OCI-LY1 (cell line): ENCODE measurements around the gene HAUS8.
"Not testable (repeated sequence)": the region's sequence is repeated elsewhere in the genome, so short reads cannot be mapped to it uniquely, and the experiment has no call there.

Experiments used
- H2AFZ ChIP-seq: fragments of 200-600 bp; sonication (generic), shearing (Covaris generic); 2 replicates; pipeline ENCODE4 v1.6.0; 2014; ENCODE audit warnings: antibody characterized with exemption, mild to moderate bottlenecking, low read length
- H3F3A ChIP-seq: fragments of 200-600 bp; sonication (generic), shearing (Covaris generic); 2 replicates; pipeline ENCODE4 v1.6.0; 2014; ENCODE audit warnings: mild to moderate bottlenecking, antibody characterized with exemption, low read length, moderate library complexity; ENCODE audit not compliant: insufficient read depth
- H3K27ac ChIP-seq: fragments of 200-600 bp; sonication (generic); 2 replicates; pipeline ENCODE4 v1.5.1; 2014; ENCODE audit warnings: low read length, mixed run types, mild to moderate bottlenecking, low read depth; ENCODE audit not compliant: poor library complexity, severe bottlenecking
- H3K27me3 ChIP-seq: fragments of 200-600 bp; sonication (generic); 2 replicates; pipeline ENCODE4 v1.6.0; 2014; ENCODE audit warnings: antibody characterized with exemption, mild to moderate bottlenecking, low read length, moderate library complexity; ENCODE audit not compliant: insufficient read depth
- H3K36me3 ChIP-seq: fragments of 200-600 bp; sonication (generic); 2 replicates; pipeline ENCODE4 v1.6.1; 2014; ENCODE audit warnings: mild to moderate bottlenecking, antibody characterized with exemption, low read length, moderate library complexity, mixed read lengths; ENCODE audit not compliant: insufficient read depth
- H3K4me1 ChIP-seq: fragments of 200-600 bp; sonication (generic); 2 replicates; pipeline ENCODE4 v1.5.1; 2014; ENCODE audit warnings: mild to moderate bottlenecking, low read length, moderate library complexity; ENCODE audit not compliant: insufficient read depth, severe bottlenecking
- H3K4me2 ChIP-seq: fragments of 200-600 bp; sonication (generic), shearing (Covaris generic); 2 replicates; pipeline ENCODE4 v1.6.1; 2014; ENCODE audit warnings: low read length
- H3K4me3 ChIP-seq: fragments of 200-600 bp; sonication (generic); 2 replicates; pipeline ENCODE4 v1.5.1; 2014; ENCODE audit warnings: low read length, low read depth, mild to moderate bottlenecking, mixed read lengths; ENCODE audit not compliant: poor library complexity, severe bottlenecking
- H3K79me2 ChIP-seq: fragments of 200-600 bp; shearing (Covaris generic); 2 replicates; pipeline ENCODE4 v1.6.1; 2016; ENCODE audit warnings: mixed run types, low read length, mixed read lengths; ENCODE audit not compliant: insufficient read depth
- H3K9ac ChIP-seq: fragments of 200-600 bp; sonication (generic), shearing (Covaris generic); 2 replicates; pipeline ENCODE4 v1.6.1; 2014; ENCODE audit warnings: mild to moderate bottlenecking, low read length, mixed read lengths
- H3K9me2 ChIP-seq: fragments of 200-600 bp; sonication (generic), shearing (Covaris generic); 2 replicates; pipeline ENCODE4 v1.6.1; 2014; ENCODE audit warnings: low read depth, mild to moderate bottlenecking, low read length, mixed read lengths
- H3K9me3 ChIP-seq: fragments of 200-600 bp; shearing (Covaris generic); 2 replicates; pipeline ENCODE4 v1.6.1; 2014; ENCODE audit warnings: low read length, mixed read lengths
- H4K20me1 ChIP-seq: fragments of 200-600 bp; sonication (generic), shearing (Covaris generic); 2 replicates; pipeline ENCODE4 v1.6.0; 2016; ENCODE audit warnings: mild to moderate bottlenecking, low read length; ENCODE audit not compliant: insufficient read depth
- CTCF ChIP-seq: fragments of 200-600 bp; sonication (generic), shearing (Covaris generic); IDR thresholded peaks from 2 replicates; pipeline ENCODE4 v1.5.1; 2017; ENCODE audit warnings: mild to moderate bottlenecking, antibody characterized with exemption, low read length, moderate library complexity, mixed read lengths
- EZH2 ChIP-seq: fragments of 200-600 bp; sonication (generic), shearing (Covaris generic); IDR thresholded peaks from 2 replicates; pipeline ENCODE4 v1.8.0; 2017; ENCODE audit warnings: borderline replicate concordance, mixed run types, mild to moderate bottlenecking, antibody characterized with exemption, low read length, moderate library complexity, mixed read lengths

The HAUS8 gene

GRCh38 chr19:17098326-17098725, 23.1 kb upstream of the HAUS8 start:
- Histone ChIP-seq H3K79me2 (peaks cover 26% of the 10 kb centered on the region), H3K4me1 (peaks cover 15% of the 10 kb centered on the region), H3K9me3 (no peaks in the 10 kb centered on the region), H3K36me3 (peaks cover 41% of the 10 kb centered on the region), H3K9ac (no peak overlapping the region), H3F3A (no peaks in the 10 kb centered on the region), H3K4me2 (no peak overlapping the region), H2AFZ (no peak overlapping the region), H3K4me3 (no peak overlapping the region), H3K27me3 (no peaks in the 10 kb centered on the region), H3K27ac (no peak overlapping the region), H4K20me1 (no peaks in the 10 kb centered on the region), H3K9me2 (no peaks in the 10 kb centered on the region)
- TF ChIP-seq CTCF (no peak), EZH2 (no peak)

DNA sequence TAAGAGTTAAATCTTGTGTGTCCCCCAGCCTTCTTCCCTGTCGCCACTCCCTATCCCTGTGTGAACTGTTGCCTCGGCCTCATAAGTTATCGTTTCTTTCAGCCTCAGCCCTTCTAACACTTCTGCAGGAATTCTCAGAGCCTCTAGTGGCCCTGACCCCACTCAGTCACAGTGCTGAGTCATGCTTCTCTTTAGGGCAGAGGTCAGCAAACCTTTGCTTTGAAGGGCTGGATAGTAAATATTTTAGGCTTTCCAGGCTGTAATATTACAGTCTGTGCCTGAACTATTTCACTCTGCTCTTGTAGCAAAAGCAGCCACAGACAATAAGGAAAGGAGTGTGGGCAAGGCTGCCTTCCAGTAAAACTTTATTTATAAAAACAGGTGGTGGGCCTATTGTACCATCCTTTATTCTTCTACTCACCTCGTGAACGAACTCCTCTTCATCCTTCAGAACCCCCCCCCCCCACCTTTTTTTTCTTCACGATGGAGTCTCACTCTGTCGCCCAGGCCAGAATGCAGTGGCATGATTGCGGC, 22.4 kb upstream of the HAUS8 start:
- H3K79me2 ChIP-seq = peaks cover 26% of the 10 kb centered on the region
- H3K4me2 ChIP-seq = no peak overlapping the region
- H2AFZ ChIP-seq = no peak overlapping the region
- no peak for TF ChIP-seq EZH2
- TF ChIP-seq CTCF = no peak
- no peak overlapping the region for H3K27ac ChIP-seq
- no peaks in the 10 kb centered on the region for H3K9me2 ChIP-seq
- no peaks in the 10 kb centered on the region for H3K9me3 ChIP-seq
- H3K9ac ChIP-seq = no peak overlapping the region
- H3K4me1 ChIP-seq = peaks cover 12% of the 10 kb centered on the region
- H3K4me3 ChIP-seq = no peak overlapping the region
- peaks cover 35% of the 10 kb centered on the region for H3K36me3 ChIP-seq
- no peaks in the 10 kb centered on the region for H3F3A ChIP-seq
- no peaks in the 10 kb centered on the region for H3K27me3 ChIP-seq
- no peaks in the 10 kb centered on the region for H4K20me1 ChIP-seq

- no peak for TF ChIP-seq CTCF
- Histone ChIP-seq H3K9me2 (no peaks in the 10 kb centered on the region), H3K27me3 (no peaks in the 10 kb centered on the region), H3K36me3 (peaks cover 25% of the 10 kb centered on the region; the same call in 1 of the 2 replicates), H3K4me3 (no peak overlapping the region), H3K9me3 (no peaks in the 10 kb centered on the region; the same call in 1 of the 2 replicates), H2AFZ (no peak overlapping the region), H3K79me2 (peaks cover 36% of the 10 kb centered on the region), H3F3A (no peaks in the 10 kb centered on the region), H4K20me1 (no peaks in the 10 kb centered on the region), H3K4me1 (peaks cover 15% of the 10 kb centered on the region), H3K27ac (no peak overlapping the region), H3K9ac (no peak overlapping the region), H3K4me2 (no peak overlapping the region)
These were observed 20.1 kb upstream of the HAUS8 start for GRCh38 chr19:17095141-17095919.

DNA sequence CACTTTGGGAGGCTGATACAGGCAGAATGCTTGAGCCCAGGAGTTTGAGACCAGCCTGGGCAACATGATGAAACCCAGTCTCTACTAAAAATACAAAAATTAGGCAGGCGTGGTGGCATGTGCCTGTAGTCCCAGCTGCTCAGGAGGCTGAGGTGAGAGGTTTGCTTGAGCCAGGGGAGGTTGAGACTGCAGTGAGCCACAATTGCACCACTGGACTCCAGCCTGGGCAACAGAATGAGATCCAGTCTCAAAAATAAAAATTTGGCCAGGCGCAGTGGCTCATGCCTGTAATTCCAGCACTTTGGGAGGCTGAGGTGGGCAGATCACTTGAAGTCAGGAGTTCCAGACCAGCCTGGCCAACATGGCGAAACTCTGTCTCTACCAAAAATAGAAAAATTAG, 19.4 kb upstream of the HAUS8 start:
- H4K20me1 ChIP-seq, H3K27ac ChIP-seq, H3K9me2 ChIP-seq, H3K9me3 ChIP-seq, H3K4me2 ChIP-seq, H3K27me3 ChIP-seq, H3K9ac ChIP-seq, H3F3A ChIP-seq, H3K4me3 ChIP-seq, H2AFZ ChIP-seq: not testable (repeated sequence)
- Histone ChIP-seq H3K36me3 (peaks cover 27% of the 10 kb centered on the region; the same call in 1 of the 2 replicates), H3K79me2 (peaks cover 42% of the 10 kb centered on the region), H3K4me1 (peaks cover 20% of the 10 kb centered on the region)
